SK-N-MC (cell line): ENCODE results near the gene CAPZA3.

Experiments used
- EZH2 ChIP-seq: fragments of 200-600 bp; sonication (generic); IDR thresholded peaks from one replicate; pipeline ENCODE4 v1.6.1; 2017; ENCODE audit warnings: antibody characterized with exemption
- FOXP2 ChIP-seq: optimal IDR thresholded peaks from 2 replicates; pipeline ENCODE3; 2011; ENCODE audit warnings: mild to moderate bottlenecking, moderate library complexity; ENCODE audit not compliant: insufficient read depth; ENCODE audit errors: extremely low read length, control extremely low read depth
- POLR2AphosphoS5 ChIP-seq: IDR thresholded peaks from 2 replicates; pipeline ENCODE4 v1.6.1; 2012; ENCODE audit warnings: mild to moderate bottlenecking, low read depth, low read length, borderline replicate concordance

- TF ChIP-seq EZH2 (no peak), POLR2AphosphoS5 (no peak), FOXP2 (no peak)
Observed at GRCh38 chr12:18723752-18724151, 14.2 kb upstream of the CAPZA3 start.
